Upper lobe of left lung (tissue), 4 donors: ENCODE results near the gene PLEKHH3.

Experiments
- CTCF ChIP-seq, 6 experiments: fragments of 450-650 bp in 4 of 6; fragments of 200-600 bp in 2 of 6; sonication (generic) in 2 of 6; IDR thresholded peaks; one replicate each; pipeline ENCODE4 v1.5.1; 2016 to 2019; ENCODE audit warnings: antibody characterized with exemption in 6 of 6
- EP300 ChIP-seq, 4 donors: sonication (generic); formaldehyde crosslinking; IDR thresholded peaks; one replicate each; pipeline ENCODE4 v1.5.1; 2017; ENCODE audit warnings: antibody characterized with exemption in 4 of 4, control low read depth in 2 of 4
- POLR2A ChIP-seq, 4 donors: fragments of 450-650 bp; IDR thresholded peaks; one replicate each; pipeline ENCODE4 v1.5.1; 2016 to 2017; ENCODE audit warnings: antibody characterized with exemption in 4 of 4, mild to moderate bottlenecking in 2 of 4
- POLR2AphosphoS5 ChIP-seq, 2 donors: sonication (generic); formaldehyde crosslinking; IDR thresholded peaks; one replicate each; pipeline ENCODE4 v1.5.1; 2017; ENCODE audit warnings: antibody characterized with exemption in 2 of 2

GRCh38 chr17:42687707-42688320 lies 11.0 kb upstream of the PLEKHH3 start:
- TF ChIP-seq CTCF (IDR thresholded peaks at IDR 0.05), result no peak
- no peak for TF ChIP-seq POLR2A (IDR thresholded peaks at IDR 0.05)
- no peak for TF ChIP-seq POLR2AphosphoS5 (IDR thresholded peaks at IDR 0.05)
- no peak for TF ChIP-seq EP300 (IDR thresholded peaks at IDR 0.05)
